Fibroblast of skin of right quadriceps (primary cell): Measurements from ENCODE around the gene MSX1.
A peak's percentile ranks its signal among the peaks of the same experiment; 100 is the strongest.

ENCODE experiments used
- DNase-seq: peaks from one replicate; pipeline ENCODE4 v3.0.0-alpha.2; 2013

Gene MSX1

DNA sequence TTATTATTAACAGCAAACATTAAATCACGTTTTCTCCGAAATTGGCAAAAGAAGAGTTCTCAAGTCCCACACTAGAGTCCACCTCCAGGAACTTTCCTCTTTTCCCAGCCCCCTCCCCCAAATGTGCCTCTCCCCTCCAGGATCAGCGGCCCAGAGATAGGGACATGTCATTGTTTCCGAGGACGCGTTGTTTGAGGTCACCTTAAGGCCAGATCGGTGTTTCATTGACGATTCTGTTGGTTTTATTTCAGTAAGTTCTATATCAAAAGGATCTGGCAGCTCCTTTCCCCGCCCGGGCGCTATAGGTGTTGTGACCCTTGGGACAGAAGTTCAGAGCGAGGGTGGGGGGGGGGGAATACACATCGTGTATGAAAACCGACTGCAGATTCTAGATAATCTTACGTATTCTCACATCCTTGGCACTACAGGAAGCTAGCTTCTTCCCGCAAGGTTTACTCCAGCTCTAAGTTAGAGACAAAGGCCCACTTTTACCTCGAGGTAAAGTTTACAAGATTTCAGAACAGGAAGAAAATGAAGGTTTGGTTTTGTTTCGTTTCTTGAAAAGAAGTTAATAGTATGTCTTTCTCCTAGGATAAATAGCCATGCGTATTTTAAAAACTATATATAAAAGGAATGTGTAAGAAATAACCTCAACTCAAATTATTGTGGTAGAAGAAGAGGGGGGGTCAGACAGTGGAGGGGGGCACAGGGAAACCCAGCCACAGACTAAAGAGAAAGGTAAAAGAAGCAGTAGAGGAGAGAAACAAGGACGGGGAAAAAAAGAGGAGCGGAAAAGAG lies 739 bp upstream of the MSX1 start:
- no peak for DNase-seq

DNA sequence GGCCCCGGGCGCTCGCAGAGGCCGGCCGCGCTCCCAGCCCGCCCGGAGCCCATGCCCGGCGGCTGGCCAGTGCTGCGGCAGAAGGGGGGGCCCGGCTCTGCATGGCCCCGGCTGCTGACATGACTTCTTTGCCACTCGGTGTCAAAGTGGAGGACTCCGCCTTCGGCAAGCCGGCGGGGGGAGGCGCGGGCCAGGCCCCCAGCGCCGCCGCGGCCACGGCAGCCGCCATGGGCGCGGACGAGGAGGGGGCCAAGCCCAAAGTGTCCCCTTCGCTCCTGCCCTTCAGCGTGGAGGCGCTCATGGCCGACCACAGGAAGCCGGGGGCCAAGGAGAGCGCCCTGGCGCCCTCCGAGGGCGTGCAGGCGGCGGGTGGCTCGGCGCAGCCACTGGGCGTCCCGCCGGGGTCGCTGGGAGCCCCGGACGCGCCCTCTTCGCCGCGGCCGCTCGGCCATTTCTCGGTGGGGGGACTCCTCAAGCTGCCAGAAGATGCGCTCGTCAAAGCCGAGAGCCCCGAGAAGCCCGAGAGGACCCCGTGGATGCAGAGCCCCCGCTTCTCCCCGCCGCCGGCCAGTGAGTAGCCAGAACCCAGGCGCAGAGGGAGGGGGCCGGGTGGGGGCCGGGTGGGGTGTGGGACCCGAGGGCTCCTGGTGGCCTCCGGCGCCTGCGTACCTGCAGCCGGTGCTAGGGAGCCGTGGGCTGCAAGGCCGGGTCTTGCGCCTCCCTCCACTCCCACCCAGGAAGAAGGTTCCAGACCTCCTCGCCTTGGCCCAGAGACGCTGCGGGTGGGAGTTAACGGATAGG lies 534 bp downstream of the MSX1 start:
- DNase-seq: no peak

DNA sequence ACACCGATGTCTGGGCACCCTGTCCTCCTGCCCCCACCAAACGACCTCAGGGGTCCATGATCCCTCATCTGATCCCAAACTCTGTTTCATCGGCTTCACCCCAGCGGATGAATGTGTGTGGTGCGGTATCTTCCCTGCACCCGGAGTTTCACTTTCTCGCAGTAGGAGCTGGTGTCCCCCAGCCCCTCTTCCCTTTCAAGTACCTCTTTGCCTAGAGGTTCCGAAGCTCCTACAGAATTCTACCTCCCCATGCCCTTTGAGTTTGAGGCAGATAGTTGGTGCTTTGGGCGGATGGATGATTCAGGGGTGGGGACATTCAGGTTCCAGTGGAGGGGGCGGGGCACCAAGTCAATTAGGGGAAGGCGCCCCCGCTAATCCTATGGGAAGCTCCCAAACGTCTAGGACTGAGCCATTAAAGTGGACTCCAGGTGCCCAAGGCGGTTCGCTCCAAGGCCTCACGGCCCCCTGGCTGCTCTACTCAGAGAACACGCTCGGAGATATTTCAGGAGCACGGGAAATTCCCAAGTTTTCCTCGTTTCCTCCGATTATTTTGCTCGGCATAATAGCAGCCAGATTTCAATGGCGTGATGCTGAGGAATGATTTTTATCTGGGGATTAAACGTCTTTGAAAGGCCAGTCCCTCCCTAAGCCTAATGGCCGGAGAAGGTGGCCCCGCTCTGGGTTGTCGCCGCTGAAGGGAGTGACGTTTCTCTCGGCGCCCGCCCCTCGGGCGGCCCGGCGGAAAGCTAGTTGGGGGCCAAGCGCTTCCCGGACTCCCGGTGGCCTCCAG lies 1.3 kb downstream of the MSX1 start:
- DNase-seq: peak; percentile 49

DNA sequence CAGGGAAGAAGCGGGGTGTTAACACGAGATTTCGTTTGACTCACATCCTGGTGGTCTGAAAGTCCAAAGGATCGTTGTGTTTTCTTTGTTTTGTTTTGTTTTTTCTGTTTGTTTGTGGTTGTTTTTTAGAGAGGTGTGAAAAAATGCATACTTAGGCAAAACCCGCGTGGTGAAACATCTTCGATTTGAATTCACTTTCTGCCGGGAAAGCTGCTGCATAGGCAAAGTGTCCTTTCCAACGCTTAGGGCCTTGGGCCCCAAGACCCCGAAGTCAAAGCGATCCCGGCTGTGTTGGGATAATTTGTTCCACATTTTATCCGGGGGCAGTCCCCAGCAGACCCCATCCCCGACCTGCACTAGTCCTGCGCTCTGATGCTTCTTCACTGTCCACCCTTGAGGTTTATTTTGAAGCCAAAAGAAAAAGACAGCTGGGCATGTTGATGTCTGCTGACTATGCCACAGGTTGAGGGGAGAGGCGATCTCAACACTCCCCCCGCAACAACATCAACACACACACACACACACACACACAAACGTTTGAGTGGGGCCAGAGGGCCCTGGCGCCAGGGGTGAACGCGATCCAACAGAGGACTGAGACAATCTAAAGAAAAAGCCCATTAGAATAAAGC lies 2.0 kb downstream of the MSX1 start:
- no peak for DNase-seq

DNA sequence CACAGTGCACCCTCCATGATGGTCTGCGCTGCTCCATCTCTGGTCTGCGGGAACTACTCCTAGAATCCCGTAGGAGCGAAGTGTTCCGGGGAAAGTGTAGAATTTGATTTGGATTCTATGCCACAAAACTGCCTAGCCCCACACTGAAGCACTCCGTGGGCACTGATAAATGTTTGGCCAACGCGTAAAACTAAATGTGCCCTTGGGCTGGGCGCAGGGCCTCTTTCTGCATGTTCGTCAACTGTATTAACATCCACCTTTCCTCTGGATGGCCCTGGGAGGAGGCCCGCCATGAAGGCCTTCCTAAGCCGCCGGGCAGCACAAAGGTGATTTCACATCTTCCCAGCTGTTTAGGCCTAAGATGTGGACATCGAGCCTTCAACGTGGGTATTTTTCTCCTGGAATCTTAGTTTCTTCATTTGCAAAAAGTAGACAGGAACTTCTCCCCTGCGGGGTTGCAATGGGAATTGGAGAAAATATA lies 2.6 kb downstream of the MSX1 start:
- DNase-seq: no peak

DNA sequence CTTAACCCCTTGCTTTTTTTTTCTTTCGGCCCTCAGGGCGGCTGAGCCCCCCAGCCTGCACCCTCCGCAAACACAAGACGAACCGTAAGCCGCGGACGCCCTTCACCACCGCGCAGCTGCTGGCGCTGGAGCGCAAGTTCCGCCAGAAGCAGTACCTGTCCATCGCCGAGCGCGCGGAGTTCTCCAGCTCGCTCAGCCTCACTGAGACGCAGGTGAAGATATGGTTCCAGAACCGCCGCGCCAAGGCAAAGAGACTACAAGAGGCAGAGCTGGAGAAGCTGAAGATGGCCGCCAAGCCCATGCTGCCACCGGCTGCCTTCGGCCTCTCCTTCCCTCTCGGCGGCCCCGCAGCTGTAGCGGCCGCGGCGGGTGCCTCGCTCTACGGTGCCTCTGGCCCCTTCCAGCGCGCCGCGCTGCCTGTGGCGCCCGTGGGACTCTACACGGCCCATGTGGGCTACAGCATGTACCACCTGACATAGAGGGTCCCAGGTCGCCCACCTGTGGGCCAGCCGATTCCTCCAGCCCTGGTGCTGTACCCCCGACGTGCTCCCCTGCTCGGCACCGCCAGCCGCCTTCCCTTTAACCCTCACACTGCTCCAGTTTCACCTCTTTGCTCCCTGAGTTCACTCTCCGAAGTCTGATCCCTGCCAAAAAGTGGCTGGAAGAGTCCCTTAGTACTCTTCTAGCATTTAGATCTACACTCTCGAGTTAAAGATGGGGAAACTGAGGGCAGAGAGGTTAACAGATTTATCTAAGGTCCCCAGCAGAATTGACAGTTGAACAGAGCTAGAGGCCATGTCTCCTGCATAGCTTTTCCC lies 3.4 kb downstream of the MSX1 start:
- DNase-seq: no peak

DNA sequence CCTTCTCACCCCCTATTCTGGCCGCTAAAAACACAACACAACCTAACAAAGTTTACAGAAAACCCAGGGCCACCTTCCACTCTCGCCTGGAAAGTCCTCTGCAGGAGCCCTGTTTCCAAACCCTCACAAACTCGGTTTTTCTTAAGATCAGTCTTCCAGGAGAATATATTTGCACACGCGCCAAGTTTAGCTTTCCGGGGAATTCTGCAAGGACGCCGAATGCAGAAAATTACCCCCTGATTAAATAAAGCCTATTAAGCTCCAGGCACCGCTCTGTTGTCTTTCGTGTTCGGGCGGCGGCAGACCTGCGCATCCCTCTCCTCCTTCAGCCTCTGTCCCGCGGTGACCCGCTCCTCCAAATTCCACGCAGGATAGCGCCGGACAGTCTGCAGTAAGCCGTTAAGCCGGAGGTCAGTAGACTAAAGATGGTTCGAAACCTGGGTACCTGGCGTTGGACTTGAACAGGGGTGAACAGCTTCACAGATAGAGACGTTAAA lies 5.0 kb downstream of the MSX1 start:
- no peak for DNase-seq

DNA sequence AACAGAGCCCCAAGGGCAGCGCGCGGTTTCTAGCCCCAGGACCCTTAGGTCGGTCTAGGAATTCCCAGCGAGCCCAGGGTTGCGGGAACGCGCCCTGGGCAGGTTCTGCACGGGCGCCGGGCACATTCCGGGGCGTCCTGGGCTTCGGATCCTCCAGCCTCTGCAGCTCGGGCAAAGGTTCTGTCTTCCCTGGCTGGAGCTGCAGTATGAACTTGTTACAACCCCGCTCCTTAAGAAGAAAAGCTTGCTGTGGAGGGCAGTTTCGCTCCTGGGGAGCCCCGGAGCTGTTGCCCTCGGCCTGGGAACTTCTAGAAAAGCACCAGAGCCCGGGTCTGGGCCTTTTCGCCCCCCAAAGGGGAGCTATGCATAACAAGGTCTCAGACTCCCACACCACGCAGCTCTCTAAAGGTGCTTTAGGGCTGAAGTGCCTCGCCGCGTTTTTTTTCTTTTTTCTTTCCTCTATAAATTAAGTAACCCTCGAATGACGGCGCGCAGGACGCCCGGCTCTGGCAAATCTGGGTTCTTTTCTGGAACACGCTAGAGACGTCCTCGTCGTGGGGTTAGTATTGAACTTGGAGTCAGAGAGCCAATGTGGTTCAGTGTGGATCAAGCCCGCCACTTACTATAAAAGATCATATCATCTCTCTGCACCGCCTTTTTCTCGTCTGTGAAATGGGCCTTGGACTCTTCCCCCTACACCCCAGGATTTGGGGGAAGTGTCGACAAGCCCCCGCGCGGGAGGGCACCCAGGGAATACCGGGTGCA lies 5.7 kb downstream of the MSX1 start:
- DNase-seq: no peak

DNA sequence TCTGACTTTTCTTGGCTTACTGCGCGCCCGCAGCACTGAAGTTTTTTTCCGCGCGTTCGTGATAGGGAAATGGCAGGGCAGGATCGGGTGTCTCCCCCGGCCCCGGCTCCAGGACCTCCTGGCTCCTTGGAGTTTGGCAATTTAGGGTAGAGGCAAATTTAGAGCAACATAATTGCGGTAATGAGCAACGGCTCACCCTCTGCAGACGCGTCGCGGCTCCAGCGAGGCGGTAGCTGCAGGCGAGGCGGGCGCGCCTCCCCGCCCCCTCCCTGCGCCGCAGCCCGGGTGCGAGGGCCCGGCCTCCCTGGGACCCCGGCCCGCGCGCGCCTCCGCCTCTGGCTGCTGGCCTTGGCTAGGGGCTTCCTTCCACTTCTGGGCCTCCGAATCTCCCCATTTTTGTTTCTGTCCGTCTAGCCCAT lies 6.2 kb downstream of the MSX1 start:
- no peak for DNase-seq

DNA sequence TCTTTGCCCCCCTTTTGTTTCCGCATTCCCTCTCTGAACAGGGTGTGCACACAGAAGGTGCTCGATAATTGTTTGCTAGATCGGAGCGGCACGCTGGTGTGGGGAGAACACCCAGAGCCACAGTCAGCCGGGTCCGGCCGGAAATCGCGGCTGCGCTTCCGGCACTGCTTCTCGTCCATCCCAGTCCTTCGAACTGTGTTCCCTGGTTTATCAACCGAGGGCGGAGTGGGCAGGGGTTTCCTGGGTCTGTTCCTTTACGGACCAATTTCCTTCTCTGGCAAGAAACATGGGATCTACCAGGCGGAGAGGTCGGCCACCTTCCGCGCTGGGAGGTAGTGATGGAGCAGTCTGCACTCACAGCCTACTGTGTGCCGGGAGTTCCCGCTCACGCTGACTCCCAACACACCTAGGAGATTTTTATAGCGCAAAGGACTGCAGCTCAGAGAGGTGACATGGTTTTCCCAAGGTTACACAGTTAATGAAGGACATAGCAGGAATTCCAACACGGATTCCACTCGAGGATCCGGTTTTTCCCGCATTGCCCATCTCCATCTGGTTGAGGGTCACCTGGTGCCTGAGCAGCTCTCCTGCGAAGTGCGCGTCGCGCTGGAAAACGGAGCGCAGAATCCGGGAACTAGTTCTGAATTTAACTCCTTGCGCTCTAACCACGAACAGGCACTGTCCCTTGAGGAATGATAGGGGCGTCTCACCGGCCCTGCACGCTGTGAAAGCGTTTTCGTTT lies 6.8 kb downstream of the MSX1 start:
- no peak for DNase-seq

DNA sequence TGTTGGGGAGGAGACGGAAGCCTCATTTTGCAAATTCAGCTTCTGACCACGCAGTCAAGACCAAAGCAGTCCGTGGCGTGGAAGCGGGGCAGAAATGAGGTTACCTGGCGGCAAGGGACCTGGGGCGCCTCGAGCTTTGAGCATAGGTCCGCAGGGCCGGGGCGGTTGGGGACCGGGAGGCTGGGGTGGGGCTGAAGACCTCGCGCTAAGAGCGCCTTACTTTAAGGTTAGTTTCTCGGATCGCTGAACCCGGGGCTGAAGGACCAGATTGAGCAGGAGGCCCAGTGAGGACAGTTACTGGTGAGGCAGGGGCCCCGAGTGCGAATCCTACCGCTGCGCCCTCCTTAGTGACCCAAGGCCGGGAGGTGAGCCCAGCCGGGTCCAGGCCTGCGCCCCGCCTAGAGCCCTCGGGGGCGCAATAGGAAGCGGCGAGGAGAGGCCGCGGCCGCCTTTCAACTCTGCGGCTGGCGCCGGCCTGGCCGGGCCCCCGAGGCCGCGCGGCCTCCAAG lies 7.5 kb downstream of the MSX1 start:
- no peak for DNase-seq

DNA sequence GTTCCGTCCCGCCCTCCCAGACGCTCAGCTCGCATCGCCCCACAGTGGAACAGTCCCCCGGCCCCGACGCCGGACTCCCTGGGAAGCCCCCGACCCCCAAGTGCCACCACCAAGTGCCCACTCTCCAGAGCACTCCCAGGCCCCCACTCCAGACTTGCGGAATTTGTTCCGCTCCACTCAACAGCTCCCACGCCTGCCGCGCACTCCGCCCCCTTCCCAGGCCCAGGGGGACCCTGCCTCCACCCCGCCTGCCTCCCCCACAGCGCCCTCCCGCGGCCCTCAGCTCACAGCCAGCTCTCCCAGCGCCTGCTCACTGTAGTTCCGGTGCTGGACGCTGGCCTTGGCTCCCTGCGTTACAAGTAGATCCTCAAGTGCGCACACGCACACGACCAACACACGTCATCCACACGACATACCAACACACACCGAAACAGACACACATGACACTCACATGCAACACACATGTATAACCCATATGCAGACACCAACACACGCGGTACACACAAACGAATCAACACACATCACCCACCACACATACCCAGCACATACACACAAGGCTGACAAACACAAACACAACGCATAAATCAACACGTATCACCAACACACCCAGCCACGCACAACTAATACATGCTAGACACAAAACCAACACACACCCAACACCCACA lies 8.0 kb downstream of the MSX1 start:
- peak; percentile 48 for DNase-seq

DNA sequence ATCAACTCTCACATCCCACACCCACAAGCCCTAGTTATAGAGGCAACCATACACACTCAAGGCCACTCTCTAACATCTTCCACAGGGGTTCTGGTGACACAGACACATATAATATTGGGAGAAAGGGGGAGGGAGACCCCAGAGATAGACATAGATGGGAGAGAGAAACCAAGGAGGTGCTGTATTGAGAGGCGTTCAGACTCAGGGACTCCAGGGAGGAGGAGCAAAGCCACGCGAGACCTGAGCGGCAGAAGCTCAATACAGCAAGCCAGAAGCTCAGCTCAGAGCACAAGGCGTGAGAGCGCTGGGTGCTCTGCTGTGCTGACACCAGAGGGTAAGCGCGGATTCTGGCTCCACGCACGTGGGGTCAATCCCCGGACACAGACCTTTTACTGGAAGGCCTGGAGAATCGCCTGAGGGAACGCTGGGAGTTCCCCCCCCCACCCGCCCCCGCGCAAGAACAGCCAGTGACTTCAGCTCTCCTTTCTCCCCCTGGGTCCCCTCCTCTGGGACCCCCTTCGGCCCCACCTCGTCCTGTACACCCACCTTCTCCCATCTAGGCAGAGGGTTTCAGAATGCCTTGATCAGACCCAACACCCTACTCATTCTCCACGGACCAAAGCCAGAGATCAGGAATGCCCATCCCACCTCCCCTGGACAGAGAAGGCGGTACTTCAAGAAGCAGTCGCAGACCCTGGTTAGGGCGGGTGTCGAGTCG lies 8.7 kb downstream of the MSX1 start:
- DNase-seq: no peak

DNA sequence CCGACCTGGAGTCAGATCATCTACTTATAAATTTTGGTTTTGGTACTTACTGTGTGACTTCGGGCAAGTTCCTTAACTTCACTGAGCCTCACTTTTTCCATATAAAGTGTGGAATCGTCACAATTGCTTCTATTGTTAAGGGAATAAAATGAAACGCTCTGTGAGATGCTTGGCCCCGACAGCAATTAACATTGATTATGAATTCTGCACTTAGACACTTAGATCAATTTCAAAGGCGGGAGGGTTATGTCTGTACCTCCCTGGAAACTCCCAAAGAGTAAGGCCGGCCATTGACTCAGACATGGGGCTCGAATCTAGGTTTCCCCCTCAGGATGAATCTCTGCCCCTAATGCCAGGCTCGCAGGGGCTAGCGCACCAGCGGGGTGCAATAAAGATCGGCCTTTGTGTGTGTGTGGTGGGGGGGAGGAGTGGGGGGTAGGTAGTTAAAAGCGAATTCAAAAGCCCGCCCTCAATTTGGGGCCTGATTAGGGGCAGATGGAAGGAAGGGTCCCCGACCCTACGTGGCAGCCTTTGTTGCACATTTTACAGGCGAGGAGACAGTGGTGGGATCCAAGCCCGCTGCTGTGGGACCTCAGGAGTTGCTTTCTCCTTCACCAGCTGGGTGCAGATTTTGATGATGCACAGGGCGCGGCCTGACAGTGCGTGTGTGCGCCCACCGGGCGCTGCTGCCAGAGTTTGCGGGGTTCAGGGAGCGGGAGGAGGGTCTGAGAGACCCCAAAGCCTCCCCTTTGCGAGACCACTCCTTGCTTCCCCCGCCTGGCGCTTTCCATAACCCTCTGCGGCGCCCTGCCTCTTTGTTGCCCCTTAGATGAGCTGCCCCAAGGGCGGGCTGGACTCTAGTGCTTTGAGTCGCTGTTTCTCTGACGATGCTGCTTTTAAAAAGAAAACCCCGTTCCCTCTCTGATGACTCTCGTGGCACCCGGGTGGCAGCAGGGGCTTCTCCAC lies 9.6 kb downstream of the MSX1 start:
- DNase-seq: no peak

DNA sequence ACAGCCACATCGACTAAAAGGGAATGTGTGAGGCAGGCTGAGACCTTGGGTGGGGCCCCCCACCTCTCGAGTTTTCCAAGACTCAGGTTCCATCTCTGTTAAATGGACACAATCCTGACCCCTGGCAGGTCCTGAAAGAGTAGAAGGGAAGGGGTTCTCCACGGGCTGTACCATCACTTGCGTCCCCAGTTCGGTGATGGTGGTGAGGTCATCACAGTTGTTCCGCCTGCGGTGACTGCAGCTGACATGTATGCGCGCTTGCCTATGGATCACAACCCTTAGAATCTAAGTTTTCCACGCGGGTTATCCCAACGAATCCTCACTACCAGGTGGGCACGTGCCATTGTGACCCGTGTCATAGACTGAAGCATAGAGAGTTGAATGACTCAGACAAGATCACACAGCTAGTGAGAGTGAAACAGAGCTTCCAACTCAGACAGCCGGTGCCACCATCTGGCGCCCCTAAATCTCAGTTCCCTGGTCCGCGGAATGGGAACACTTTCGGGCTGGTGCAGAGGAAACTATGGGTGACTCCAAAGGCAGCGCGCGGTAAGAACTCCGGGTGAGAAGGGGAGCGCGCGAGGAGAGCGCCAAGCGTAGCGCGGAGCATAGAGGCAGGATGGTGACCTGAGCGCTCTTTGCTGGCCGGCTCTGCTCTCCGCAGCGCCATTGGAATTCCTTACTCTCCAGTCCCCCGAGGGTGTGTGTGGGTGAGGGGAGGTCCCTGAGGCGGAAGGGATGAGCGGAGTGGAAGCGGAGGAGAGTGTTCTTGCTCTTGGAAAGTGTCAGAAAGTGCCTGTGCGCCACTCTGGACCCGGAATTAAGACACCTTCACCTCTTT lies 10.5 kb downstream of the MSX1 start:
- no peak for DNase-seq

DNA sequence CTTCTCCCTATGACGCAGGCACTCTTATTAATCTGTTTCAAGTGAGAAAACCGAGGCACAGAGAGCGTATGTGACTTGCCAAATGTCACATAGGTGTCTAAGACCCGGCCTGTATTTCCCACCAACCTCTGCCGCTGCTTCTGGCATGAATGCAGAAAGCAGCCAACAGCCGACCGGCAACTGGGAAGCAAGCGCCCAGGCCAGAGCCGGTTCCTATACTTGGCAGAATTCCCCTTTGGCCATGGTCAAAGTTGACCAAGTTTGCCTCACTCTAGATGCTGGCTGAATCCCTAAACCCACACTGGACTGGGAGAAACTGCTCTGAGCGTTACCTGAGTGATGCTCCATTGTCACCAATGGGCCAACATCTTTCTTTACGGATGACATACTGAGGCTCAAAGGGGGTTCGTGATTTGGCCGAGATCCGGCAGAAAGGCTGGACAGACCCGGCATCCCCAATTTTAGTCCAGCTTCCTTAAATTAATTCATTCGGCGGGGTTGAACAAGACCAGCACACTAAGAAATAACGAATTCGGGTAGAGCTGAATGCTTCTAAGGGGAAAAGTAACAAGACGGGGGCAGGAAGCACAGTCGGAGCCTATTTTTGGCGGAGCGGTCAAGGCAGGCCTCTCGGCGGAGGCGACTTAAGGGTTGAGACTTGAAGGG lies 11.2 kb downstream of the MSX1 start:
- no peak for DNase-seq
